HG03159 (cell line): ENCODE measurements around the gene OSBPL2.

Experiments used
- ATAC-seq: cut with Tn5 transposase; IDR thresholded peaks from one replicate; pipeline ENCODE4 v1.9.1; 2021; ENCODE audit warnings: mild to moderate bottlenecking, moderate library complexity; ENCODE audit not compliant: unreplicated experiment

OSBPL2 gene

GRCh38 chr20:62333820-62334595 is 95.7 kb downstream of the OSBPL2 start:
- no peak for ATAC-seq

- no peak for ATAC-seq
Observed at GRCh38 chr20:62334881-62335280, 96.6 kb downstream of the OSBPL2 start.

- no peak for ATAC-seq
Observed at GRCh38 chr20:62335532-62335931, 97.2 kb downstream of the OSBPL2 start.

GRCh38 chr20:62336329-62336728 is 98.0 kb downstream of the OSBPL2 start:
- no peak for ATAC-seq

GRCh38 chr20:62336775-62337557 is 98.6 kb downstream of the OSBPL2 start:
- no peak for ATAC-seq

- ATAC-seq: peak; percentile 36
Observed at GRCh38 chr20:62337558-62338293, 99.4 kb downstream of the OSBPL2 start.

GRCh38 chr20:62338294-62338620 is 99.9 kb downstream of the OSBPL2 start:
- no peak for ATAC-seq

- peak; percentile 70 for ATAC-seq
Observed at GRCh38 chr20:62339647-62340062, 101.3 kb downstream of the OSBPL2 start.

- ATAC-seq: no peak
Observed at GRCh38 chr20:62342910-62343309, 104.6 kb downstream of the OSBPL2 start.

GRCh38 chr20:62344092-62344491 is 105.8 kb downstream of the OSBPL2 start:
- no peak for ATAC-seq

- no peak for ATAC-seq
Observed at GRCh38 chr20:62344782-62345181, 106.5 kb downstream of the OSBPL2 start.
